GM12874 (cell line): ENCODE measurements around the gene ADGRG1.

Experiments used
- TF ChIP-seq, protein P1 (sequence below): IDR thresholded peaks from 2 replicates; pipeline ENCODE4 v1.5.1; 2011; ENCODE audit warnings: low read depth, mild to moderate bottlenecking, control low read depth, low read length, moderate library complexity; ENCODE audit not compliant: insufficient read depth

The ADGRG1 gene

DNA sequence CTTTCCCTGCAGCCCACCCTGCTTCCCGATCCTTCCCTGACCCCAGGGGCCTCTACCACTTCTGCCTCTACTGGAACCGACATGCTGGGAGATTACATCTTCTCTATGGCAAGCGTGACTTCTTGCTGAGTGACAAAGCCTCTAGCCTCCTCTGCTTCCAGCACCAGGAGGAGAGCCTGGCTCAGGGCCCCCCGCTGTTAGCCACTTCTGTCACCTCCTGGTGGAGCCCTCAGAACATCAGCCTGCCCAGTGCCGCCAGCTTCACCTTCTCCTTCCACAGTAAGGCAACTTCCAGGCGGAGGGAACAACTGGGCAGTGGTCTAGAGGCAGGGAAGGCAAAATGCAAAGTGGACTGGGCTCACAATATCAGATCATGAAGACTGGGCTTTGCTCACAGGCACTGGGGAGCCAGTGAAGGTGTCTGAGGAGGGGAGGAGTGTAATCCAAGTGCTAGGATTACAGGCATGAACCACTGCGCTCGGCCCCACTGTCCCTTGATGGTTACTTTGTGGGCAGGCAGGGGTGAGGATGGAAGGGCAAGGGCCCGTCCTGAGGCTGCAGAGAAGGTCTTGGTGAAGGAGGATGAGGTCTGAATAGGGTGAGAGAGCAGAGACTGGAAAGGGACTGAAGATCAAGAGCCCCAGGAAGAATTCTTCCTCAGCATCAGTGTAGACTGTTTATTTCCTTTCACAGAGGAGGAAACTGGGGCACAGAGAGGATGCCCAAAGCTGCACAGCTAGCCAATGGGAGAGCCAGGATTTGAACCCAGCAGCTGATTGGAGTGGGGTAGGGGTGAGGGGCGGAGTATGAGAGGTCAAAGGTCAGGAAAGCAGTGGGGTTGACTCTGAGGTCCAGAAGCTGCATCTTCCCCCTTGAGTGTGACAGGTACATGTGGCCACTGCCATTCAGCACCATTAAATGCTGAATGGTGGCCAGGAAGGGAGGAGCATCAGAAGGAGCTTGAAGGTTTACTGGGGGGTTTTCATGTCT is 23.2 kb downstream of the ADGRG1 start:
- TF ChIP-seq, protein P1, sequence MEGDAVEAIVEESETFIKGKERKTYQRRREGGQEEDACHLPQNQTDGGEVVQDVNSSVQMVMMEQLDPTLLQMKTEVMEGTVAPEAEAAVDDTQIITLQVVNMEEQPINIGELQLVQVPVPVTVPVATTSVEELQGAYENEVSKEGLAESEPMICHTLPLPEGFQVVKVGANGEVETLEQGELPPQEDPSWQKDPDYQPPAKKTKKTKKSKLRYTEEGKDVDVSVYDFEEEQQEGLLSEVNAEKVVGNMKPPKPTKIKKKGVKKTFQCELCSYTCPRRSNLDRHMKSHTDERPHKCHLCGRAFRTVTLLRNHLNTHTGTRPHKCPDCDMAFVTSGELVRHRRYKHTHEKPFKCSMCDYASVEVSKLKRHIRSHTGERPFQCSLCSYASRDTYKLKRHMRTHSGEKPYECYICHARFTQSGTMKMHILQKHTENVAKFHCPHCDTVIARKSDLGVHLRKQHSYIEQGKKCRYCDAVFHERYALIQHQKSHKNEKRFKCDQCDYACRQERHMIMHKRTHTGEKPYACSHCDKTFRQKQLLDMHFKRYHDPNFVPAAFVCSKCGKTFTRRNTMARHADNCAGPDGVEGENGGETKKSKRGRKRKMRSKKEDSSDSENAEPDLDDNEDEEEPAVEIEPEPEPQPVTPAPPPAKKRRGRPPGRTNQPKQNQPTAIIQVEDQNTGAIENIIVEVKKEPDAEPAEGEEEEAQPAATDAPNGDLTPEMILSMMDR: no peak

DNA sequence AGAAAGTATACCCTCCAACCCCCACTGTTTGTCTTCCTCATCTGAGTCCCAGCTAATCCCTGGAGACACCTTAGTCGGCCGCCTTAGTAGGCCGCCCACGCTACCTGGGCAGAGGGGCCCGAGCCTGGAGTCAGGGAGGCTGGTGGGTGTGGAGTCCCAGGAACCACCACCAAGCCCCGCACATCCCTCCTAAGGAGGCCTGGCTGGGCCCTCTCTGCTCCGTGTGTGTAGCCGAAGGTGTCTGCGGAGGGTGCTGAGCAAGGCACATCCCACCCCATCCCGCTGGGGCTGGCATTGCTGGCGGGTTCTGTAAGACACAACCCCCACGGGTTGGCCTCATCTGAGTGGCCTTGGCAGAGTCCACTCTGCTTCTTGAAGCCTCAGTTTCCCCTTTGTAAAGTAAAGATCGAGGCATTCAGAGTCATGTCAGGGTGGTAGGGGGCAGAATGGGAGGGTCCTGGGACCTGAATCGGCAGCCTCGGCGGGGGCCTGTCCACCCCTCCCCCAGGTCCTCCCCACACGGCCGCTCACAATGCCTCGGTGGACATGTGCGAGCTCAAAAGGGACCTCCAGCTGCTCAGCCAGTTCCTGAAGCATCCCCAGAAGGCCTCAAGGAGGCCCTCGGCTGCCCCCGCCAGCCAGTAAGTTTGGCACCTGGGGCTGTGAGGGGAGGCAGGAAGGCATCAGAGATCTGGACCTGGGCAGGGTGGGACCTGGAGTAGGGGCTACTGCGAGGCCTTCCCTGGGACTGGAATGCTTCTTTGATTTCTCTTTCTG is 24.5 kb downstream of the ADGRG1 start:
- TF ChIP-seq, protein P1: no peak

DNA sequence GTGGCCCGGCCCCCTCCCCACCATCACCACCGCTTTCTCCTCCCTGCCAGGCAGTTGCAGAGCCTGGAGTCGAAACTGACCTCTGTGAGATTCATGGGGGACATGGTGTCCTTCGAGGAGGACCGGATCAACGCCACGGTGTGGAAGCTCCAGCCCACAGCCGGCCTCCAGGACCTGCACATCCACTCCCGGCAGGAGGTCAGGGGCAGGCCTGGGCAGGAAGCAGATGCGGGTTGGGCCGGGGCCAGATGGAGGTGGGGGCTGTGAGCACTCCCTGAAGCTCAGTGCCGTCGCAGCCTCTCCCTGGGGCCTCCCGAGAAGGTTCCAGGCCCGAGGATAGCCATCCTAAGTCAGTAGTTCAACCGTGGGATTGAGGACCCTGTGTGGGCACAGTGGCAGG is 25.5 kb downstream of the ADGRG1 start:
- TF ChIP-seq, protein P1: no peak

DNA sequence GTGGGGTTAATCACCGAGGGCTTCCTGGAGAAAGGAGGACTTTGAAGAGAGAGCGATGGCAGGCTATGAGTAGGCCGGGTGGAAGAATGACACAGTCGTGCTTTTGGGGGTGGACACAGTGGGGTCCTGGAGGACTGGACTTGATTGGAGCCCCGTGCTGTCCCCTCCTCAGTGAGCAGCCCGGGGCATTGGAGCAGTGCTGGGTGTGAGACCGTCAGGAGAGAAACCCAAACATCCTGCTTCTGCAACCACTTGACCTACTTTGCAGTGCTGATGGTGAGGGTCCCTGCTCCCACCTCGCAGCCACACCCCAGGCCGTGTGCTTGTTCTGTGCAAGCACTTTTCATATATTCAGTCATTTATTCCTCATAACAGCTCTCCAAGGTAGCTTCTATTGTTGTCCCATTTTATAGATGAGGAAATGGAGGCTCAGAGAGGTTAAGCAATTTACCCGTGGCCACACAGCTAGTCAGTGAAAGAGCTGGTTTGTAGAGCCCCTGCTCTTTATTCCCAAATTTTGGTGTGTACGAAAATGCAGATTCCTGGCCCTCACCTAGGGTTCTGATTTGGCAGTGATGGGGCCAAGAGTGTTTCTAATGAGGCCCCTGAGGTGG is 28.0 kb downstream of the ADGRG1 start:
- TF ChIP-seq, protein P1: no peak

DNA sequence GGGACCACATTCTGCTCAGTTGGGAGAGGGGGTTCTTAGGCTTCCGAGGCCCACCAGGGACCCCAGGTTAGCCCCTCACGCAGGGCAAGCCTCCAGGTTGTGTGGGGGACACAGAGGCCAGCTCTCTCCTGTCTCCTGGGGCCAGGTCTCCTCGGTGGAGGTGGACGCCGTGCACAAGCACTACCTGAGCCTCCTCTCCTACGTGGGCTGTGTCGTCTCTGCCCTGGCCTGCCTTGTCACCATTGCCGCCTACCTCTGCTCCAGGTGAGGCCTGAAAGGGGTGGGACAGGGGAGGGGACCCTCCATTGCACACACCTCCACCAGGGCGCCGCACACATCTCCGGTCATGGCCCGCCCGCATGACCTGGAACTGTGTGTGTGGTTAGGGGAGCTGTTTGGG is 28.8 kb downstream of the ADGRG1 start:
- TF ChIP-seq, protein P1: no peak

DNA sequence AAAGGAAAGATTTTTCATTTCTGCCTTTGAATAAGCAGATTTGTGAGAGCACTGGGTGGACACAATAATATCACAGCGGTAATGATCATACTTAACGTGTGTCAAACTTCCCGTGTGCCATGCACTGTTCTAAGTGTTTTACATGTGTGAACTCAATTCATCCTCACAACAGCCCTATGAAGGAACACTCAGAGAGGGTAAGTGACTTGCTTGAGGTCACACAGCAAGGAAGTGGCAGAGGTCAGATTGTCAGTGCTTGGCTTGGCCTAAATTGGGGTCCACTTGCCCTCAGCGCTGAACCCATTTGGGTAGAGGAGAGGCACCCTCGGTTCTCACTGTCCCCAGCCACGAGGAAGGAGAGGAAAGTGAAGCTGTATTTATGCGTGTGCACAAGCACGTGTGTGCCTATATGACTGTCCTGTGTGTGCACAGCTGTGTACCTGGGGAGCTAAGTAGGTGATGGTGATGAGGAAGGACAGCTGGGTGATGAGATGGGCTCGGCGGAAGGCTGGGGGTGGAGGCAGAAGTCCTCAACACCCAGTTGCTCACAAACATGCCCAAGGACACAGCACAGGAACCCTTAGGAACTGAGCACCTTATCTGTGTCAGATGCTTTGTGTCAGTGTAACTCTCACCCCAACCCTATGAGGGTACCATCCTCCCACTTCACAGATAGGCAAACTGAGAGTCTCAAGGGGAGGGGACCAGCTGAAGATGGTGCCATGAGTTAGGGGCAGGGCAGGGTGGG is 29.9 kb downstream of the ADGRG1 start:
- TF ChIP-seq, protein P1: no peak
